Activated CD8-positive, alpha-beta memory T cell treated with anti-CD3 and anti-CD28 coated beads for 36 hours (primary cell): ENCODE measurements around the gene CTNNBL1. TPM values are rescaled to one million over a fixed set of nuclear protein-coding genes. Genes with fewer than 3 reads are reported as not detected.

Experiments used
- CTCF ChIA-PET: fragments of 350-600 bp; sonication (Branson Sonifier 250); formaldehyde crosslinking; loops from one replicate; lab custom pipeline; 2021; ENCODE audit warnings: antibody characterized with exemption; lab: Charles Lee
- POLR2A ChIA-PET: fragments of 350-600 bp; sonication (Branson Sonifier 250); formaldehyde crosslinking; loops from one replicate; lab custom pipeline; 2021; ENCODE audit warnings: antibody characterized with exemption; lab: Charles Lee
- total RNA-seq, 2 experiments: library from RNA; stranded (reverse); gene quantifications; one replicate each; pipeline ENCODE4 v1.2.3, GENCODE V29; 2021

The CTNNBL1 gene
- total RNA-seq, 2 experiments from 2014 or later, result 97.6 to 97.8 TPM

DNA sequence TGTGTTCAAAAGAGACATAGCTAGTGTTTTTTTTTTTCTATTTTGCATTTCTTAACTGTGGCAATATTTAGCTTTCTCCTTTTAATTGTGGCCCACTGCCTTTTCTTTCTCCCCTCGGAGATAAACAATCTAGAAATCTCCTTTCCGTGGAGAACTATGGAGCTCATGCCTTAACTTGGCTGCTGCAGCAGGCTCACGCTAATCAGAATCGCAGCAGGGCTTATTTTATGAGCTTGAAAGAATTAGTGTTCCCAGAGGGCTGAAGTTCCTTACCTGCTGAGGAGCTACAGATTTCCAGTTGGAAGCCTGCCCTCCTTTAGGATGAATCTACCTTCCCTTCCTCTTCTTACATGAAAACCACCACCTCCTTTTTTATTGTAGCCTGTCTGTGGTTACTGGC lies 35.6 kb downstream of the CTNNBL1 start:
- POLR2A ChIA-PET, result no interaction called here

DNA sequence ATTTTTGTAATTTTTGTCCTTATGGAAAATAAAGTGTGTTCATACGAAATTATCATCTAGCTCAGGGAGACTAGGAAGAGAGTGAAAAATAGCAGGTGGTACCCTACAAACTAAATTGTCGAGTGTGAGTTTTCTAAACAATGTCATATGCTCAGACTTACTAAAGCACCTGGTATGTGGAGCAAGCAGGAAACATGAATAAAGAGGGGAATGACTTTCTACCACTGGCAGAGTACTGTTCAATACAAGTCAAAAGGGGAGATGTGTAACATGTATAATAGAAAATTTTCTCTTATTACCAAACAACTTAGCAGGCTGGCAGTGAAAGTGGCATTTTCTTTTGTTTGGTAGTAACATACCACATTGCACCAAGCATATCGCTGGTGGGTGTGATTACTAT lies 36.1 kb downstream of the CTNNBL1 start:
- POLR2A ChIA-PET, result no interaction called here
- CTCF ChIA-PET, result interaction anchor here (0.7 kb wide), 1 partner anchor 14 kb away, joined by 3 read pairs; no protein-coding TSS in a partner anchor

More for the DNA sequence above, 35.6 kb downstream of the CTNNBL1 start:
- CTCF ChIA-PET, result interaction anchor here (0.7 to 1.0 kb wide), 2 partner anchors 14 to 22 kb away, joined by 3 read pairs; no protein-coding TSS in a partner anchor

DNA sequence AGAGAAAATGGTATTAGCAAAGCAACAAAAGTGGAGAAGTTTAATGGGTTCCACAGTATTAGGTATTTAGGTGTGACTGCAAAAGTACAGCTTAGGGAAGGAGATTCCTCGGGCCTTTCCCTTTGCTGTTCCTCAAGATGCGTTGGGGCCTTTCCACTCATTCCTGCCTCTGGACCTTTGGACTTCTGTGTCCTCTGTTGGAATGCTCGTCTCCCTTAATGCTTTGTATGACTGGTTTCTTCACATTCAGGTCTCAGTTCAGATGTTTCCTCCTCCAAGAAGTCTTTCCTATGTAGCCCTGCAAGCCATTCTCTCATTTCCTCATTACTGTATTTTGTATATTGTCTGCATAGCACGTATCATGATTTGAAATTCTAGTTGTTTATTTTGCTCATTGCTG lies 39.6 kb downstream of the CTNNBL1 start:
- POLR2A ChIA-PET, result no interaction called here
- CTCF ChIA-PET, result no interaction called here

DNA sequence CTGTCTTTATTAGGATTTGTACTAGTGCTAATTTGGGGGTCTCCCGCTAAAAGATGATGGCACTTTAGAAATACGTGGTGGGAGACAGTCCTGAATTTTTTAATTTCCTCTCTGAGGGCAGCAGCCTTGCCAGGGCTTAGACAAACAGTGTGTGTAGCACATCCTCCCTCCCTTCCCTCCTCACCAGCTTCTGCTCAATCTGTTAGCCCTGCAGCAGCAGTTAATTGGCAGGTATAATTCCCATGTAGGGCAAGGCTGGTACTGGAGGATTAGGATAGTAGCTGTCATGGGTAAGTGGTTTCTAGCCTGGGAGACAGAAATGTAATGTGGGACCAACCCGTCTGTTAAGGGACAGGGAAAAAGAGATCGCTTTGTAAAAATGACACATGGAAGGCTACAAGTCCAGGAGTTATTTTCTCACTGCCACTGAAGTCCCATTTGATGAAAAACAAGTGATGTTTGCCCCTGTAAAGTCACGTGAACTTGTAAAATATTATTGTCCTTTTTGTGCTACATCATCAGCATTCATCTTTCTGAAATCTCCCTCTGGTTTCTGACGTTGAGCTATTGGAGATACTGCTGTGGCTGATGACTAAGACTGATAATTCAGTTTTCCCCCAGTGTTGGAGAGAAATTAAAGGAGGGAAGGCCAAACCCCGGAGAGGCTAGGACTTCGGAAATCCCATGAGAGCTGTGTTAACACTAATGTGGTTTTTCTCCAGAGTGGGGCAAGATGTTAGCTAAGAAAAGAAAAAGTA lies 40.6 kb downstream of the CTNNBL1 start:
- POLR2A ChIA-PET, result no interaction called here
- CTCF ChIA-PET, result no interaction called here

DNA sequence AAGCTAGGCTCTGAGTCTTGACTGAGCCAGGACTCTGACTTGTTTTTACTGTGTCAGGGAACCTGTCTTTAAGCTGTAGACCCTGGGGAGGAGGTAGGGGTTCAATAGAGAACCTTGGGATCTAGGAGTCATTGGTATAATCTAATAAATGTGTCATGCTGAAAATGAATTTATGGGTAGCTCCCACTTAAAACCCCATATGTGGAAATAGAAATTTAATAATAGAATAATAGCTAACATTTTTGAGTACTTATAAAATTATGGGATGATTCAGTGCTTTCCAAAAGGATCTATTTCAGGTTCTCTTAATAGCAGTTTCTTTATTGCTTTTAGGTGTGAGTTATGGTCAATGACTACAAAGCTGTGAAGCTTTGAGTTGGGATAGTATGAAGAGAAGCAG lies 41.7 kb downstream of the CTNNBL1 start:
- POLR2A ChIA-PET, result no interaction called here

DNA sequence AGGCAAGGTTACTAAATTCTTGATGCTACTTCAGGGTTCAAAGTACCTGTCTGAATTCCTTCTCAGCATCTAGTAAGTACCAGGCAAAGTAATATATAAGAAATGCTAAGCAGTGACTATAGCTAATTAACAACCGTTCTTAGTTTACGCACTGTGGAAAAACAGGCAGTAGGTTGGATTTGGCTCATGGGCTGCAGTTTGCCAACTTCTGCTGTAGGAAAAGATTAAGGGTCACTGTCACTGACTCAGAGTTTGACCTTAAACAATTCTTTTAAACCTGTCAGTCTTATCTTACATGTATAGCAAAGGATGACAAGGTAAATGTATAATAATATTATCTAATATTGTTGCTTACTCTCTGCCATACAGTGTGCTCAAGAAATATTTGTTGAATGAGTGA lies 42.3 kb downstream of the CTNNBL1 start:
- CTCF ChIA-PET, result interaction anchor here (0.7 kb wide), 1 partner anchor 9 kb away, joined by 3 read pairs; no protein-coding TSS in a partner anchor
- POLR2A ChIA-PET, result no interaction called here

More for the DNA sequence above, 41.7 kb downstream of the CTNNBL1 start:
- CTCF ChIA-PET, result interaction anchor here (0.7 kb wide), 1 partner anchor 10 kb away, joined by 3 read pairs; no protein-coding TSS in a partner anchor

DNA sequence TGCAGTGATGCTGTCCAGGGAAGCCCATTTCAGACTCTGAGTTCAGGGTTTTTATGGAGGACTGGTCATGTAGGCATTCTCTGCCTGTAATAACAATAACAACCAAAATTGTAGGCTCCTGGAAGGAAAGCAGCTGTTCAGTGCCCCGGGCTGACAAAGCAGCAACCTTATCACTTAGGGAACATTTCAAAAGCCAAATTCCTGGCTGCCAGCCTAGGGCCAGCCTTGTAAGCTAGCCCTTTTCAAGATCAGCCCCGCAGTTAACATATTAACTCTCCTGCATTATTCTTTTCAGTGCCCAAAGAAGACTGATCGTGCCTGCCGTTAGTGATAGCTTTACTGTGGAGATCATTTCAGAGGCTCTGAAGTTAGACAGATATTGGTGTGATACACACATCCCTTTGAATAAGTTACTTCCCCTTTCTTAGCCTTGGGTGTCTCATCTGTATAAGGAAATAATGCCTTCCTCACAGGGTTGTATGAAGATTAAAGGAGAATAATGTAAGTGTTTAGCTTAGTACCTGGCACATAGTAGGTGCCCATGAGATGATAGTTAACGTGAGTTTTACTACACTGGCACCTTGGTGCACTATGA lies 44.1 kb downstream of the CTNNBL1 start:
- POLR2A ChIA-PET, result no interaction called here
- CTCF ChIA-PET, result no interaction called here

DNA sequence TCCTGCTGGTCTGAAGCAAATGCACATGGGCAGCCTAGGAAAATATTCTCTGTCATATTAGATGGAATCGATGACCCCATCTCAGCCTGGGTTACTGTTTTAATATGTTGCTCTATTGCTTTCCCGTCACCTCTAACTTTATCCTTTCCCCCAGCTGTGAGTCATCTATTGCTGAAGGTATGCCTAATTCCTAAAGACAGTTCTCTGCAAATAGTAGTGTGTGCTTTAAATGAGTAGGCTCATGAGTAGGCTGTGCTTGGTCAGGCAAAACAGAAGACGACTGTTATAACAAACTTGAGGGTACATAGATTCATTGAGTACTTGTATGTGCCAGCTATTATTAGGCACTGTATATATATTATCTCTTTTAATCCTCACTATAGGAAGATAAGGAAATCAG lies 47.2 kb downstream of the CTNNBL1 start:
- ChIA-PET CTCF (no interaction called here), POLR2A (no interaction called here)

DNA sequence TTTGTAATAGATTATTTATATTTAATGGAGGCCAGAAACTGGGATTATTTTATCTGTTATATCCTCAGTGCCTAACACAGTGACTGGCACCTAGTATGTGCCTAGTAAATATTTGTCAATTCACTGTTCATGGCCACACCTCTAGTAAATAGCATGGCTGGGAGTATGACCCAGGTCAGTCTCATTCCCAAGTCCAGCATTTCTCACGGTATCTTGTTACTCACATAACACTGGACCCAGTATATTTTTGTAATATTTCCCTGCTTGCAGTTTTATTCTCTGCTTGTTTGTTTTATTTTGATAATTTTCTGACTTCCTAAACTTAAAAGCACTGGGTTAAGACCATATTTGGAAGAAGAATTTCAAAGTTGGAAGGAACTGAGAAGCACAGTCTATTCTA lies 47.7 kb downstream of the CTNNBL1 start:
- CTCF ChIA-PET, result no interaction called here
- POLR2A ChIA-PET, result no interaction called here

DNA sequence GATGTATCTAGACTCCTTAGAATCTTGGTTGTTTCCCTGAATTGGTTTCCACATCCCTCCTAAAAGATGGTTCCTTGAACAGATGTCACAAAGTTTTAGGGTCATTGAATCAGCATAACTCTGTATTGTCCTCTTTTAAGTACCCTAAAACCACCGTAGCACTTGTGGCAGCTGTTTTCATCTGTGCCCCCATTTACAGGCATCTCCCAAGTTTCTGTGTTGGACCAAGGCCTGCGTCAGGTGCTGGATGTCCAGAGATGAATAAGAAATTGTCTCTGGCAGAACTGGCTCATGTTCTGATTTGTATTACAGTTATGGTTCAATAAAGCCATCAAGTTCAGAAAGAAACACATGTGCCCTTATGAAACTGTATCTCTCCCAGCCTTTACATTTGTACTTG lies 48.3 kb downstream of the CTNNBL1 start:
- CTCF ChIA-PET, result no interaction called here
- POLR2A ChIA-PET, result no interaction called here

DNA sequence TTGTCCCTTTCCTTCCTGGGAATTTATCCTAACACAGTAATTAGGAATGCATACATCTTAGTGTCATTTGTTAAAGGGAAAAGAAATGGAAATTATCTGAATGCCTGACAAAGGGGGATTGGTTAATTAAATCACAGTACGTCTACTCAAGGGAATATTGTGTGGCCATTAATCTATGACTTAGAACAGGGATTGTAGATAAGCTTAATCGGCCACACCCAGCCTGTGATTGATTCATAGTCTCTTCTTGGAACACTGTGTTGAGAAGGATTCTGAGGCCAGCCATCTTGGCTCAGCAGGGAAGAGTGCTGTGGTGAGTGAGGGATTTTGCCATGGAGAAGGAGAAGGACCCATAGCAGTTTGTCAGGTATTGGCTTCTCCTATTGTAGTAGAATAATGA lies 50.5 kb downstream of the CTNNBL1 start:
- CTCF ChIA-PET, result no interaction called here
- POLR2A ChIA-PET, result no interaction called here

DNA sequence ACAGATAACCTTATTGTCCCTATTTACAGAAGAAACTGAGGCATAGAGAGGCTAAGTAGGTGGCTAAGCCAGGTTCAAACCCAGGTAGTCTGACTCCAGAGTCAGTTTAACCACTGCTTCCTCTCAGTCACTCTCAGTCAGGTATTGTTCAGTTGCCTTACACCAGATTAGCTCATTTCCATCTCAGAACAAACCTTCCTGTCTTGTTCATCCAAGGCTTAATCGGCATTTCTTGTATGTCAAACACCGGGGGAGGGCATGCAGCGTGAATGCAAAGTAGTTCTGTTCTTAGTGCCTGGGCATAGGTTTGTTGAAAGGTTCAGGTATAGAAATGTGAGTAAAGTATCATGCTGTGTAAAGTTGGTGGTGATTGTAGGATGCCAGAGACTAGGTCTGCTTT lies 51.7 kb downstream of the CTNNBL1 start:
- ChIA-PET POLR2A (no interaction called here), CTCF (interaction anchor here (1.2 kb wide), 1 partner anchor 10 kb away, joined by 3 read pairs; no protein-coding TSS in a partner anchor)

DNA sequence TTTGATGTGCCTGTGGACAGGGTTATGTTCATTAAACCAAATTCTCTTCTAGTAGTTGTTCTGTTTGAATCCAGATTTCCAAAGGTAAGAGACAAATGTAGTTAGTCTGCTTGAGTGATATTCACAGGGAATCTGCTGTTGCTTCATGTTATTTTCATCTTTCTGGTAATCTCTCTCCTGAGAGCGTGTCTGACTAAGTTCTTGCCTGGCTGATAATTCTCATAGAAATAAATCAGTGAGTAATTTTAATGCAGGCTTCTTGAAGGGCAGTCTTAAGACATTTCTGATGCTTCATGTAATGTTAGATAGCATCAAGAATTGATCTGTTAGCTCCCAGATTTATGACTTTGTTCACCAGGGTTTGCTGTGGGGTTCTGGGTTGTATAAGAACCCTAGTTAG lies 54.2 kb downstream of the CTNNBL1 start:
- ChIA-PET POLR2A (no interaction called here), CTCF (interaction anchor here (1.6 kb wide), 1 partner anchor 21 kb away, joined by 4 read pairs; no protein-coding TSS in a partner anchor)

DNA sequence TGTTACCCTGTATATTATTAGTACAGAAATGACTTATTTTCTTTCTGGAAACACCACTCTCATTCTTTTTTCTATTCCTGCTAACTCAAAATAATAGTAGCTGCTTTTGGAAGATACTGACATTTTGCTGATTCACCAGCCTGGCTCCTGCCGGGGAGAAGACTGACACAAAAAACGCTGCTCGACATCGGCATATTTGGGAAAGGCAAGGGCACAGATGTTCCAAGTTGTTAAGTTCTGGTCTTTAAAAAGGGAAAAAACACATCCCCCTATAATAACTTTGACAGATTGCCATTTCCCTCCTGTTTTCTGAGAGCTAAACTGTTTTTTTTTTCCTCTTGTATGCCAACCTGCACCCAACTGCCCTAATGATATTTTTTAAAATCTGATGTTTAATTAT lies 55.4 kb downstream of the CTNNBL1 start:
- ChIA-PET POLR2A (no interaction called here), CTCF (no interaction called here)

DNA sequence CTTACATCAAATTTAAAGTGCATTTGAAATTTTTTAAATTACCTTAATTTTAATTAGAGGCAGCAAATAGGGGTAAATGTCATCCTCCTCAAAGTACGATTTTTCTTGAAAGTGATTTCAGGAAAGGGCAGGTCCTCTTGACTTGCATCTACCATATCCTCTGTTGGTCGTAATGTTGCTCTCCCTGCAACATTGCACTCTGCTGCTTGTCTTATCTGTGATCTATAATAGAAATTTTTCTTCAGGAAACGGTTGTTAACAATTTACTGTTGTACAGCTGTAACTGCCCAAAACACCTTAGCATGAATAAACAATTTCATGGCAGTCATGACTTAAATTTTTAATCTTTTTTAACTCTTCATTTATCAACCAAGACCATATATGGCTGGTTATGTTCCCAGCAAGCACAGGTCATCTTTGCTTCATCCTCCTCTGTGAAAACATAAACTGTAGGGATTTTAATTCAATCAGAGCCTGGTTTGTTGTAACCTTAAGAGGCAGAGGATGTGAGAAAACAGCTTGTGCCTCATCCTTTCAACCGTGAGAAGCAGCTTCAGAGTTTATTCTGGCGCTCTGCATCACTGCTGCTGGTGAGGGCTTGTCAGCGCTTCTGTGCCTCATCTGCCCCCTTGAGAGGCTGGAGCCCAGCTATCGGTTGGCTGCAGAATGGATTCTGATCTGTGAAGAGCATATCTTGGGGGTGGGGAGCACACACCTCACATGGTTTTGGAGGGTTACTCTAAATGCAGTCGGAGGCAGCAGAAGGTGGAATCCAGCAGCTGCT lies 56.0 kb downstream of the CTNNBL1 start:
- POLR2A ChIA-PET, result interaction anchor here (0.5 kb wide), 1 partner anchor 422 kb away, joined by 5 read pairs; no protein-coding TSS in a partner anchor
- CTCF ChIA-PET, result no interaction called here

DNA sequence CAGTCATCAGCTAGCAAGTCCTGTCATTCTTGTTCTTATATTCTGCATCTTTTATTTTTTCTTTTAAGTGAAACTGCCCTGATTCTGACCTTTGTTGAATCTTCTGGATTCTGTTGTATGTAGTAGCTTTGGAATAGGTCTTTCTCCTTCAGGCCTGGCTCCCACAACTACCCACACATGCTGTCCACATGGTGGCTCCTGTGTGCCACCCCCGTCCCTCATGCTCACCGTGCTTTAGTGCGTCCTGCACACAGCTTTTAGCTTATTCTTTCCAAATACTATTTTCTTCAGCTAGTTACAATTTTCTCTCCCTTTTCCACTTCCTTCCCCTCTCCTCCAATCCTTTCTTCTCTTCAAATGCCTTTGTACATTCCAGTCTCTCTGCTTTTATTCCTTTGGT lies 61.8 kb downstream of the CTNNBL1 start:
- ChIA-PET CTCF (no interaction called here), POLR2A (no interaction called here)

DNA sequence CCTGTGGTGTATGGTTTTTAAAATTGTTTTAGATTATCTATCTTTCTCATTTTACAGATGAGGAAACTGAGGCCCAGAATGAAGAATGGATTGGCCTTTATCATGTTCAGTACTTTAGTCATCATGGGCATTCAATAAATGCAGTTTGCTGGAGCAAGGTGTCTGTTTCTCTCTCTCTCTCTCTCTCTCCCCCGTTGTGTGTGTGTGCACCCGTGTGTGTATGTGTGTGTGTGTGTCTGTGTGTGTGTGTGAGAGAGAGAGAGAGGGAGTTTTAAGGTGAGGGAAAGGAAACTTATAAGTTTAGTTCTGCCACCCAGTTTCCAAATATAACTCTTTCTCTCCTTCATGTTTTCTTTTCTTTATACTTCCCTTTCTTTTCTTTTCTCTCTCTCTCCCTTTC lies 62.4 kb downstream of the CTNNBL1 start:
- ChIA-PET POLR2A (no interaction called here), CTCF (no interaction called here)

DNA sequence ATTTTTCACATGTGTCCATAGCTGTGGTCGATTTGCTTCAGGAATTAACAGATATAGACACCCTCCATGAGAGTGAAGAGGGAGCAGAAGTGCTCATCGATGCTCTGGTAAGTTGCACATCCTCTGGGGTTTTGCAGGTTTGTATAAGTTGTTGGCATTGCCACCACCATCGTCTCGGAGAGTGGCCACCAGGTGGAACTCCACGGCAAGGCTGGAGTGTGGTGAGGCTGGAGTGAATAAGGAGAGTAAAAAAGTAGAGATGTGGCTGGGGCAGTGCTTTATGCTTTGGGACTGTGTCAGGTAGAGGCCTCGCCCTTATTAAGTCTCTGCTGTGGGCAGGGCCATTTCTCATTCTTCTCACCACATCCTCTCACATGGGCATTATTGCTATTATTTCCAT lies 63.7 kb downstream of the CTNNBL1 start:
- ChIA-PET CTCF (interaction anchor here (0.6 kb wide), 1 partner anchor 390 kb away, joined by 5 read pairs; no protein-coding TSS in a partner anchor), POLR2A (no interaction called here)

DNA sequence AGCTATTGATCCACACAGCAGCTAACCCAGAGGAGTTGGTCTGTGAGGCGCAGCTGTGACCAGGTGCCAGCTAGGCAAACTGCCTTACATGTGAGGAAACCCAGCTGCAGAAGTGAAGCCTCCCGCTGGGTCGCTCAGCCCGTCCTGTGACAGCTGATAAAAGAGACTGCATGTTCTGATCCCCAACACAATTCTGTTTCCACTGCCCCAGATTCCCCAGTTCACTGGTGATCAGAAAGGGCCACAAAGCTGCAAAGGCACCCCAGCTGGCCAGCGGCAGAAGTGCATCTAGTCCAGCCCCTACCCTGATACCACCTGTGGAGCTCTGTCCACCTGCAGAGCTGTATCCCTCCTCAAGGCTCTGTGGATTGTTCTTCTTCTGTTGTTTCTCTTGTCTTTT lies 64.5 kb downstream of the CTNNBL1 start:
- CTCF ChIA-PET, result interaction anchor here (0.6 kb wide), 2 partner anchors 389 to 491 kb away, joined by 4 to 5 read pairs; no protein-coding TSS in a partner anchor

More for the DNA sequence above, 64.5 kb downstream of the CTNNBL1 start:
- POLR2A ChIA-PET, result no interaction called here
